ENCODE data around the gene COTL1.

COTL1 gene

GRCh38 chr16:84570739-84571403, 47.0 kb downstream of the COTL1 start:
- no peak overlapping the region for H3K4me3 ChIP-seq (ENCODE audit: control insufficient read depth, low read depth, low read length)
- no peak for TF ChIP-seq CTCF (IDR thresholded peaks at IDR 0.05; ENCODE audit: control insufficient read depth, insufficient read depth, low read depth, low read length, missing control alignments)
- no peak for DNase-seq (ENCODE audit: low read depth)

- H3K4me3 ChIP-seq (ENCODE audit: control insufficient read depth, low read depth, low read length) = no peak overlapping the region
- TF ChIP-seq CTCF (IDR thresholded peaks at IDR 0.05; ENCODE audit: control insufficient read depth, insufficient read depth, low read depth, low read length, missing control alignments) = no peak
- no peak for DNase-seq (ENCODE audit: low read depth)
These were observed 48.4 kb downstream of the COTL1 start for GRCh38 chr16:84569382-84569987.

- DNase-seq (ENCODE audit: low read depth) = no peak
- no peak for TF ChIP-seq CTCF (IDR thresholded peaks at IDR 0.05; ENCODE audit: control insufficient read depth, insufficient read depth, low read depth, low read length, missing control alignments)
- H3K4me3 ChIP-seq (ENCODE audit: control insufficient read depth, low read depth, low read length) = no peak overlapping the region
These were observed 49.8 kb downstream of the COTL1 start for GRCh38 chr16:84568066-84568465.

- no peak overlapping the region for H3K4me3 ChIP-seq (ENCODE audit: control insufficient read depth, low read depth, low read length)
- no peak for DNase-seq (ENCODE audit: low read depth)
- no peak for TF ChIP-seq CTCF (IDR thresholded peaks at IDR 0.05; ENCODE audit: control insufficient read depth, insufficient read depth, low read depth, low read length, missing control alignments)
These were observed 50.5 kb downstream of the COTL1 start for GRCh38 chr16:84567286-84567962.

GRCh38 chr16:84566545-84567257, 51.2 kb downstream of the COTL1 start:
- TF ChIP-seq CTCF (IDR thresholded peaks at IDR 0.05; ENCODE audit: control insufficient read depth, insufficient read depth, low read depth, low read length, missing control alignments) = no peak
- no peak for DNase-seq (ENCODE audit: low read depth)
- H3K4me3 ChIP-seq (ENCODE audit: control insufficient read depth, low read depth, low read length) = no peak overlapping the region

GRCh38 chr16:84565669-84566495, 52.0 kb downstream of the COTL1 start:
- H3K4me3 ChIP-seq (ENCODE audit: control insufficient read depth, low read depth, low read length) = no peak overlapping the region
- TF ChIP-seq CTCF (IDR thresholded peaks at IDR 0.05; ENCODE audit: control insufficient read depth, insufficient read depth, low read depth, low read length, missing control alignments) = no peak
- no peak for DNase-seq (ENCODE audit: low read depth)
